UCSD-AML1 (cell line): ENCODE data around the gene CHGA.

Source experiments
- DNase-seq: peaks from one replicate; lab custom pipeline; 2025; ENCODE audit not compliant: unreplicated experiment; lab: John Stamatoyannopoulos, UW

CHGA gene

GRCh38 chr14:92959761-92960680, 37.1 kb downstream of the CHGA start:
- DNase-seq, result no peak

GRCh38 chr14:92960706-92961566, 38.0 kb downstream of the CHGA start:
- DNase-seq, result no peak

GRCh38 chr14:92961567-92961855, 38.6 kb downstream of the CHGA start:
- no peak for DNase-seq

GRCh38 chr14:92962031-92962830, 39.3 kb downstream of the CHGA start:
- DNase-seq, result no peak

- no peak for DNase-seq
These were observed 39.8 kb downstream of the CHGA start for GRCh38 chr14:92962831-92963095.

GRCh38 chr14:92963301-92964123, 40.6 kb downstream of the CHGA start:
- DNase-seq, result no peak

- DNase-seq, result no peak
These were observed 41.5 kb downstream of the CHGA start for GRCh38 chr14:92964124-92965109.

GRCh38 chr14:92965281-92965680, 42.3 kb downstream of the CHGA start:
- no peak for DNase-seq

GRCh38 chr14:92967346-92967926, 44.5 kb downstream of the CHGA start:
- no peak for DNase-seq

GRCh38 chr14:92968291-92969020, 45.5 kb downstream of the CHGA start:
- DNase-seq, result no peak

- no peak for DNase-seq
These were observed 46.5 kb downstream of the CHGA start for GRCh38 chr14:92969430-92969829.

- DNase-seq, result peak; percentile 21
These were observed 46.9 kb downstream of the CHGA start for GRCh38 chr14:92969871-92970270.

- no peak for DNase-seq
These were observed 47.3 kb downstream of the CHGA start for GRCh38 chr14:92970271-92970670.

GRCh38 chr14:92971601-92972180, 48.7 kb downstream of the CHGA start:
- DNase-seq, result no peak

GRCh38 chr14:92973261-92973797, 50.4 kb downstream of the CHGA start:
- peak; percentile 35 for DNase-seq

- no peak for DNase-seq
These were observed 50.9 kb downstream of the CHGA start for GRCh38 chr14:92973798-92974372.

GRCh38 chr14:92974541-92975345, 51.8 kb downstream of the CHGA start:
- DNase-seq, result no peak
